GM21786 (cell line): Measurements from ENCODE around the gene TNRC18.

ENCODE experiments used
- ATAC-seq: cut with Tn5 transposase; IDR thresholded peaks from one replicate; pipeline ENCODE4 v1.9.1; 2021; ENCODE audit not compliant: unreplicated experiment

Gene TNRC18

GRCh38 chr7:5452470-5452899 is 28.9 kb upstream of the TNRC18 start:
- no peak for ATAC-seq

GRCh38 chr7:5451391-5451790 is 27.8 kb upstream of the TNRC18 start:
- no peak for ATAC-seq

GRCh38 chr7:5450549-5451327 is 27.1 kb upstream of the TNRC18 start:
- ATAC-seq = no peak

- ATAC-seq = no peak
These were observed 24.9 kb upstream of the TNRC18 start for GRCh38 chr7:5448378-5449037.

GRCh38 chr7:5445981-5446594 is 22.5 kb upstream of the TNRC18 start:
- ATAC-seq = no peak

GRCh38 chr7:5443678-5444077 is 20.0 kb upstream of the TNRC18 start:
- ATAC-seq = no peak

GRCh38 chr7:5442757-5443305 is 19.2 kb upstream of the TNRC18 start:
- no peak for ATAC-seq

GRCh38 chr7:5441840-5442503 is 18.3 kb upstream of the TNRC18 start:
- ATAC-seq = no peak

- ATAC-seq = no peak
These were observed 16.2 kb upstream of the TNRC18 start for GRCh38 chr7:5439572-5440496.

- ATAC-seq = no peak
These were observed 15.6 kb upstream of the TNRC18 start for GRCh38 chr7:5439209-5439571.

- no peak for ATAC-seq
These were observed 14.4 kb upstream of the TNRC18 start for GRCh38 chr7:5437987-5438386.

- ATAC-seq = no peak
These were observed 13.8 kb upstream of the TNRC18 start for GRCh38 chr7:5437348-5437892.

GRCh38 chr7:5436003-5436678 is 12.5 kb upstream of the TNRC18 start:
- no peak for ATAC-seq

GRCh38 chr7:5435291-5436002 is 11.8 kb upstream of the TNRC18 start:
- peak; percentile 81 for ATAC-seq

GRCh38 chr7:5433181-5433580 is 9.5 kb upstream of the TNRC18 start:
- no peak for ATAC-seq

GRCh38 chr7:5432691-5433090 is 9.1 kb upstream of the TNRC18 start:
- ATAC-seq = no peak

GRCh38 chr7:5431560-5432015 is 8.0 kb upstream of the TNRC18 start:
- no peak for ATAC-seq

GRCh38 chr7:5430612-5430947 is 6.9 kb upstream of the TNRC18 start:
- no peak for ATAC-seq
